ENCODE data around the gene TNFRSF4.

Gene TNFRSF4

GRCh38 chr1:1245178-1245816, 31.3 kb upstream of the TNFRSF4 start:
- DNase-seq = no peak

- DNase-seq = no peak
Measured at GRCh38 chr1:1244192-1244811, 30.3 kb upstream of the TNFRSF4 start.

GRCh38 chr1:1243807-1244191, 29.8 kb upstream of the TNFRSF4 start:
- DNase-seq = no peak

- DNase-seq = no peak
Measured at GRCh38 chr1:1243266-1243660, 29.3 kb upstream of the TNFRSF4 start.

DNA sequence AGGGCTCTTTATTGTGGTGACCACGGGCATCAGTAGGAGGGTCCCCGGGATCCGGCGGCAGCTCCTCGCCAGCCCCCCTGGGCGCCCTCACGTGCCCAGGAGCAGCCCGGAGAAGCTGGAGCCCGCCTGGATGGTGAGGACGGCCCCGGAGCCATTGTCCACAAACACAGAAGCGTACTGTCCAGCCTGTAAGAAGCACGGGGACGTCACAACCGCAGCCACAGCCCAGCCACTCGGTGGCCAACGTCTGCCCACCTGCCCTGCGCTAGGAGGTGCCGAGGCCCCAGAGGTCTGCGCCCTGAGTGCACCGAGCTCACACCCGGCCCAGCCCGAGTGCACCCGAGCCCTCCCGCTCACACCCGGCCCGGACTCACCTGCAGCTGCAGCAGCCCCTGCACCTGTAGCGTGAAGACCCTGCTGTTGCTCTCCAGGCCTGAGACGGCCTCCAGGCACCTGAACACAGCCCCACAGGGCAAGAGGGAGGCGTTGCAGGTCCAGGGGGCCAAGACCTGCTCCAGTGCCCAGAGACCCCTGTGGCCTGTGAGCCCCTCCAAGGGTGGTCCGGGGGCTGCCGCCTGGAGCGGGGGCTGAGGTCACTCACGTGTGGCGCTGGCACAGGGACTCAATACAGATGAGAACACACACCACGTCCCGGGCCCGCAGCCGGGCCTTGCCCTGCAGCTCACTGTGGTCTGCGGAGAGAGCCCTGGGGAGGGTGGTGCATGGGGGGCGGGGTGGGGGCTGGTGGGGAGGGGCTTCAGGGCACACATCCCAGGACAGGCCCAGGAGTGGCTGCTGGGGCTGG, 28.7 kb upstream of the TNFRSF4 start:
- no peak for DNase-seq

GRCh38 chr1:1241588-1242219, 27.8 kb upstream of the TNFRSF4 start:
- no peak for DNase-seq

- DNase-seq = no peak
Measured at GRCh38 chr1:1240822-1241587, 27.1 kb upstream of the TNFRSF4 start.

GRCh38 chr1:1240348-1240732, 26.4 kb upstream of the TNFRSF4 start:
- no peak for DNase-seq

- no peak for DNase-seq
Measured at GRCh38 chr1:1239614-1240347, 25.8 kb upstream of the TNFRSF4 start.

DNA sequence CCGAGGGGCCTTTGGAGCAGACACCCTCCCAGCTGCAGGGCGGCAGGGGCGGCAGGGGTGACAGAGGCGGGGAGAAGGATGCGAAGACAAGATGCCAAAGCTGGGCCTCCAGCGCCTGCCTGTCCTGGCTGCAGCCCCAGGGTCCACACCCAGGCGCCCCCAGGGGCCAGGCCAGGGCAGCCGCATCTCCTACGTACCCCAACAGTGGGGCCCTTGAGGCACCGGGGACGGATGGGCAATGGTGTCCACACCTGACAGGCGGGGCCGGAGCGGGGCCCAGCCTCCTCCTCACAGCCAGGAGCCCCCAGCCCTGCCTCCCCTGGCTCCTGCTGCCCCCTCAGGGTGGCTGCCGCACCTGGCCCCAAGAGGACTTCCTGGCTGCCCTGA, 25.3 kb upstream of the TNFRSF4 start:
- no peak for DNase-seq

- no peak for DNase-seq
Measured at GRCh38 chr1:1238702-1239178, 24.8 kb upstream of the TNFRSF4 start.

GRCh38 chr1:1237874-1238701, 24.1 kb upstream of the TNFRSF4 start:
- no peak for DNase-seq

DNA sequence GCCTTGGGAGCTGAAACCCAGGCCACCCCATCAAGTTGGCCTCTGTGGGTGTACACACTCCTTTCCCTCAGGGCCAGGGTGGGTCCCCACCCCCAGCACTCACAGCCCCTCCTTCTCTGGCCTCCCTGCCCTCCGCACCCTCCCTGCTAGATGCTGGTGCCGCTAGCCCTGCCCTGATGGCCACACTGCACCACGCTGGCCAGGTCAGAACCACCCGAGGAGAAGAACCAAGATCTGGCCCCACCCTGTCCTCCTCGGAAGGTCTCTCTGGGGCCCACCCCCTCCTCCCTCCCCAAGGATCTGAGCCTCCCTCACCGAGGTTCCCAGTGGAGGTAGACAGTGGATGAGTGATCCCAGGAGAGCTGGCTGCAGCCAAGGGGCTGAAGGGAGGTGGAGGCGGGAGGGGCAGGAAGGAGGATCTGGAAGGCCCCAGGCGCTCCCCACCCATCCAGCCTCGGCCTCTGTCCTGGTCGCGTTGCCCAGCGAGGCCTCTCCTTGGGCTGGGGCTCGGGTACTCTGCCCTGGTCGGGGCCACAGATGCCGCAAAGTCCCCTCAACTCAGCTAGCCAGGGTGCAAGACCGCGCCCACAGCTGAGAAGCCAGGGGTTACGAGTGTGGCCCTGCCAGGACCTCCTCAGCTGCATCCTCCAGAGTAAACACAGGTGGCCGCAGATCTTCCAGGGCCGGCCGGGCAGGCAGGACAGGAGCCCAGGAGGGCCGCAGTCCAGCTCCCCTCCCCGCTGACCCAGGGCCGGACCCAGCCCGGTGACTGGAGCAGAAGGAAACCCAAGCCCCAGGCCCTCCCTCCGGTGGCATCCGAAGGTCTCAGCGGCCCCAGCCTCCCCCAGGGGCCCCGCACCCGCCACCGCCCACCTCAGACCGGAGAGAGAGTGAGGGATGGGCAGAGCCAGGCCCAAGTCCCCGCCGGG, 23.3 kb upstream of the TNFRSF4 start:
- DNase-seq = no peak

- DNase-seq = no peak
Measured at GRCh38 chr1:1236176-1236763, 22.3 kb upstream of the TNFRSF4 start.

- no peak for DNase-seq
Measured at GRCh38 chr1:1235016-1235744, 21.2 kb upstream of the TNFRSF4 start.

DNA sequence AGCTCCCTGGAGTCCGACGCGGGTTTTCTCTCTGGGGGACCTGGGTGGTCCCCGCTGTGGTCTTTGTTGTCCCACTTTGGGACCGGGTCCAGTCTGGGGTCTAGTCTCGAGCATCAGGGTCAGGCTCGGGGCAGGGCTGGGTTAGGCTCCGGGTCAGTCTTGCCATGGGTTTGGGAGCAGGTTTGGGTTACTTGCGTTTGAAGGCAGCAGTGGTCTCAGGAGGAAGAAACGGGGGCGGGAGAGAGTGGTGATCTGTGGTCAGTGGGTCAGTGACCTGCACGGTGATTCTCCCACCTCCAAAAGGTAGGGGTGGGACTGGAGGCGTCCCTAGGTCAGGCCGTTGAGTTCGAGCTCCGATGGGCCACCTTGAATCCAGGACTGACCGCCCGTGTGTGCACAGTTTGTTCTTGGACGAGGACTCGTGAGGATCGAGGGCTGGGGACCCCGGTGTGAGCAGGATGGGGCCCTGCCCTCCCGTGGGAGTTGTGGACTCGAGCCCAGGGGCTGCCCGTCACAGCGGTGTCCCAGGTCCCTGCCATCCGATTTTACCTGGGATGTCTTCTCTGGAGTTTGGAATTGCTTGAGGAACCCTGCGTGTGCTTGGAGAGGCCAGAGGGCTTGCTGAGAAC, 20.3 kb upstream of the TNFRSF4 start:
- no peak for DNase-seq

DNA sequence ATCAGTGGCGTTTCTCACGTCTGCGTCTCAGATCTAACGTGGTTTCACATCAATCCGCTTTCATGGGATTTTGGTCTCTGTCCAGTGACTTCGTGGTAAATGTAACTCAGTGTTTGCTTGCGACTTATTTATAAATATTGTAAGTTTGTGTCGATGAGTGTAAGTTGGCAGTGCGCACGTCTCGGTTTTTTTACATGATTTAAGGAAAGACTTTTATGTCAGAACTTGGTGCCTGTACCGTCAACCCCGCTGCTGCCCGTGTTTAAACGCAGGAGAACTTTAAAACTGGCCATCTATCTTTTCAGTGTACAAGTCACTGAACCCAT, 19.6 kb upstream of the TNFRSF4 start:
- no peak for DNase-seq

GRCh38 chr1:1232796-1233566, 19.0 kb upstream of the TNFRSF4 start:
- no peak for DNase-seq
